ENCODE data around the gene EPG5. TPM values are rescaled to one million over a fixed set of nuclear protein-coding genes. Genes with fewer than 3 reads are reported as not detected.
"Not testable (repeated sequence)": the region's sequence is repeated elsewhere in the genome, so short reads cannot be mapped to it uniquely, and the experiment has no call there.

The EPG5 gene
- total RNA-seq, 1 donor from 2014 or later = 34.0 TPM

GRCh38 chr18:45807144-45807543 is 160.0 kb downstream of the EPG5 start:
- H3K4me1 Mint-ChIP-seq; H4K20me1 ChIP-seq (ENCODE audit: low read depth); H3F3A ChIP-seq (ENCODE audit: low read depth); H3K4me3 ChIP-seq; H3K27ac ChIP-seq; H3K4me2 ChIP-seq; H3K27me3 Mint-ChIP-seq (ENCODE audit: insufficient read depth, low read depth); H3K9me3 ChIP-seq (ENCODE audit: low read depth); H3K79me2 ChIP-seq (ENCODE audit: low read depth); H3K27me3 ChIP-seq; H3K9ac ChIP-seq; H3K36me3 Mint-ChIP-seq; H3K4me1 ChIP-seq; H3K36me3 ChIP-seq; H3K27ac Mint-ChIP-seq; DNase-seq (ENCODE audit: low spot score); H3K4me3 Mint-ChIP-seq: not testable (repeated sequence)
- H3K9me3 Mint-ChIP-seq = peaks cover 20% of the 10 kb centered on the region
- peak; percentile 41 for TF ChIP-seq CTCF (IDR thresholded peaks at IDR 0.05)
- H2AFZ ChIP-seq (replicated peaks) = peak overlapping the region; percentile 2

- peaks cover 3% of the 10 kb centered on the region for H3K36me3 Mint-ChIP-seq
- no peak overlapping the region for H2AFZ ChIP-seq (replicated peaks)
These were observed 160.9 kb downstream of the EPG5 start for GRCh38 chr18:45806226-45806625.

GRCh38 chr18:45805551-45805950 is 161.6 kb downstream of the EPG5 start:
- no peaks in the 10 kb centered on the region for H4K20me1 ChIP-seq (ENCODE audit: low read depth)
- no peaks in the 10 kb centered on the region for H3K79me2 ChIP-seq (ENCODE audit: low read depth)
- H3K27me3 ChIP-seq = no peaks in the 10 kb centered on the region
- Mint-ChIP-seq H3K4me1 (no peaks in the 10 kb centered on the region), H3K4me3 (no peak overlapping the region), H3K9me3 (peaks cover 30% of the 10 kb centered on the region), H3K27ac (no peak overlapping the region), H3K27me3 (ENCODE audit: insufficient read depth, low read depth) (no peaks in the 10 kb centered on the region), H3K36me3 (peaks cover 3% of the 10 kb centered on the region)
- H3K4me2 ChIP-seq = no peak overlapping the region
- H3K36me3 ChIP-seq = no peaks in the 10 kb centered on the region
- no peak overlapping the region for H2AFZ ChIP-seq (replicated peaks)
- no peak overlapping the region for H3K27ac ChIP-seq
- no peaks in the 10 kb centered on the region for H3F3A ChIP-seq (ENCODE audit: low read depth)
- H3K9ac ChIP-seq = no peak overlapping the region
- no peak for DNase-seq (ENCODE audit: low spot score)
- no peaks in the 10 kb centered on the region for H3K4me1 ChIP-seq
- H3K4me3 ChIP-seq = no peak overlapping the region
- H3K9me3 ChIP-seq (ENCODE audit: low read depth) = no peaks in the 10 kb centered on the region
- TF ChIP-seq EZH2phosphoT487 (IDR thresholded peaks at IDR 0.05) = no peak
- no peak for TF ChIP-seq CTCF (IDR thresholded peaks at IDR 0.05)
- TF ChIP-seq EZH2 (IDR thresholded peaks at IDR 0.05) = no peak

More at GRCh38 chr18:45806226-45806625, 160.9 kb downstream of the EPG5 start:
- no peak overlapping the region for H3K9ac ChIP-seq
- H3K4me2 ChIP-seq = no peak overlapping the region
- H3K4me1 ChIP-seq = no peaks in the 10 kb centered on the region
- Mint-ChIP-seq H3K4me1 (no peaks in the 10 kb centered on the region), H3K9me3 (peaks cover 26% of the 10 kb centered on the region), H3K27me3 (ENCODE audit: insufficient read depth, low read depth) (no peaks in the 10 kb centered on the region), H3K4me3 (no peak overlapping the region), H3K27ac (no peak overlapping the region)
- no peaks in the 10 kb centered on the region for H3K9me3 ChIP-seq (ENCODE audit: low read depth)
- TF ChIP-seq EZH2phosphoT487 (IDR thresholded peaks at IDR 0.05) (no peak), EZH2 (IDR thresholded peaks at IDR 0.05) (no peak)
- H3K27ac ChIP-seq = no peak overlapping the region
- no peaks in the 10 kb centered on the region for H3K36me3 ChIP-seq
- H3K27me3 ChIP-seq = no peaks in the 10 kb centered on the region
- no peak overlapping the region for H3K4me3 ChIP-seq
- no peaks in the 10 kb centered on the region for H3F3A ChIP-seq (ENCODE audit: low read depth)
- no peaks in the 10 kb centered on the region for H3K79me2 ChIP-seq (ENCODE audit: low read depth)
- H4K20me1 ChIP-seq (ENCODE audit: low read depth) = no peaks in the 10 kb centered on the region
- DNase-seq (ENCODE audit: low spot score) = no peak

- H3K9me3 Mint-ChIP-seq = peaks cover 33% of the 10 kb centered on the region
- Histone ChIP-seq H3K9me3 (ENCODE audit: low read depth) (no peaks in the 10 kb centered on the region), H3F3A (ENCODE audit: low read depth) (no peaks in the 10 kb centered on the region), H3K4me2 (no peak overlapping the region), H3K4me1 (no peaks in the 10 kb centered on the region), H3K27ac (no peak overlapping the region), H3K27me3 (no peaks in the 10 kb centered on the region), H3K9ac (no peak overlapping the region), H3K4me3 (no peak overlapping the region), H3K36me3 (no peaks in the 10 kb centered on the region), H4K20me1 (ENCODE audit: low read depth) (no peaks in the 10 kb centered on the region), H2AFZ (replicated peaks) (no peak overlapping the region), H3K79me2 (ENCODE audit: low read depth) (no peaks in the 10 kb centered on the region)
- no peak overlapping the region for H3K27ac Mint-ChIP-seq
- peaks cover 3% of the 10 kb centered on the region for H3K36me3 Mint-ChIP-seq
- TF ChIP-seq CTCF (IDR thresholded peaks at IDR 0.05) (no peak), EZH2 (IDR thresholded peaks at IDR 0.05) (no peak), EZH2phosphoT487 (IDR thresholded peaks at IDR 0.05) (no peak)
- H3K4me3 Mint-ChIP-seq = no peak overlapping the region
- H3K27me3 Mint-ChIP-seq (ENCODE audit: insufficient read depth, low read depth) = no peaks in the 10 kb centered on the region
- H3K4me1 Mint-ChIP-seq = no peaks in the 10 kb centered on the region
- no peak for DNase-seq (ENCODE audit: low spot score)
These were observed 164.2 kb downstream of the EPG5 start for GRCh38 chr18:45802814-45803492.

Measured in neural progenitor cell (in vitro differentiated cells).